Tibial nerve (tissue), 4 donors: ENCODE measurements around the gene SYNGR1. TPM values are rescaled to one million over a fixed set of nuclear protein-coding genes. Genes with fewer than 3 reads are reported as not detected.
"Not testable (repeated sequence)": the region's sequence is repeated elsewhere in the genome, so short reads cannot be mapped to it uniquely, and the experiment has no call there.

Experiments used
- DNase-seq, 2 donors: peaks; one replicate each; pipeline ENCODE4 v3.0.0-alpha.2; 2019; ENCODE audit warnings: low spot score in 2 of 2
- H3K27ac ChIP-seq, 4 donors: fragments of 200-600 bp; sonication (generic) in 3 of 4; one replicate each; pipeline ENCODE4 v1.5.1; 2017 to 2019; ENCODE audit warnings: mild to moderate bottlenecking in 1 of 4
- H3K27me3 ChIP-seq, 2 donors: fragments of 200-600 bp; sonication (generic) in 1 of 2; one replicate each; pipeline versions ENCODE4 v1.5.1 to v1.6.0; 2017 to 2019
- H3K36me3 ChIP-seq, 3 donors: fragments of 200-600 bp; sonication (generic); one replicate each; pipeline ENCODE4 v1.5.1; 2018 to 2019
- H3K4me1 ChIP-seq, 4 donors: fragments of 200-600 bp; sonication (generic) in 3 of 4; one replicate each; pipeline ENCODE4 v1.5.1; 2017 to 2019
- H3K4me3 ChIP-seq, 4 donors: fragments of 200-600 bp; sonication (generic) in 3 of 4; one replicate each; pipeline ENCODE4 v1.5.1; 2017 to 2019; ENCODE audit warnings: mild to moderate bottlenecking in 1 of 4, moderate library complexity in 1 of 4
- H3K9me3 ChIP-seq, 4 donors: fragments of 200-600 bp; sonication (generic) in 3 of 4; one replicate each; pipeline ENCODE4 v1.5.1; 2017 to 2019
- EP300 ChIP-seq, 2 donors: sonication (generic); formaldehyde crosslinking; IDR thresholded peaks; one replicate each; pipeline ENCODE4 v1.6.1; 2017; ENCODE audit warnings: antibody characterized with exemption in 2 of 2, mild to moderate bottlenecking in 1 of 2
- POLR2A ChIP-seq, 2 donors: fragments of 450-650 bp; IDR thresholded peaks; one replicate each; pipeline ENCODE4 v1.6.1; 2017; ENCODE audit warnings: antibody characterized with exemption in 2 of 2, mild to moderate bottlenecking in 2 of 2, moderate library complexity in 2 of 2
- WGBS, 2 donors: methylation state at CpG; one replicate each; pipeline ENCODE4 v1.1.5; 2018; 5-methylcytosine and 5-hydroxymethylcytosine counted together
- total RNA-seq, 4 donors: library from RNA; depleted of rRNA; stranded (reverse); fragments of >200 nt; gene quantifications; one replicate each; pipeline ENCODE4 v1.1.0, GENCODE V29; 2016
- TF ChIP-seq, protein P1 (sequence below), 5 experiments: fragments of 200-600 bp in 3 of 5; fragments of 450-650 bp in 2 of 5; sonication (generic) in 3 of 5; IDR thresholded peaks; one replicate each; pipeline ENCODE4 v1.5.1; 2016 to 2019; ENCODE audit warnings: antibody characterized with exemption in 5 of 5, mild to moderate bottlenecking in 3 of 5, moderate library complexity in 2 of 5

The SYNGR1 gene
- total RNA-seq, 4 donors from 2014 or later, result 21.1 to 32.8 (median 25.5) TPM

GRCh38 chr22:39332441-39333064 is 17.2 kb upstream of the SYNGR1 start:
- 40 to 41% methylated on average over 5 of the region's 5 CpGs for WGBS, 2 donors
- Histone ChIP-seq H3K9me3 (no peaks in the 10 kb centered on the region), H3K4me3 (no peak overlapping the region), H3K27me3 (no peaks in the 10 kb centered on the region), H3K4me1 (peaks cover 0 to 20% (median 0%) of the 10 kb centered on the region in 4 donors), H3K27ac (peak overlapping the region in 3 of 4 donors; percentile 19 to 89 (median 71)), H3K36me3 (no peaks in the 10 kb centered on the region)
- no peak for DNase-seq
- no peak for TF ChIP-seq EP300 (IDR thresholded peaks at IDR 0.05)
- TF ChIP-seq POLR2A (IDR thresholded peaks at IDR 0.05), result no peak
- TF ChIP-seq, protein P1, sequence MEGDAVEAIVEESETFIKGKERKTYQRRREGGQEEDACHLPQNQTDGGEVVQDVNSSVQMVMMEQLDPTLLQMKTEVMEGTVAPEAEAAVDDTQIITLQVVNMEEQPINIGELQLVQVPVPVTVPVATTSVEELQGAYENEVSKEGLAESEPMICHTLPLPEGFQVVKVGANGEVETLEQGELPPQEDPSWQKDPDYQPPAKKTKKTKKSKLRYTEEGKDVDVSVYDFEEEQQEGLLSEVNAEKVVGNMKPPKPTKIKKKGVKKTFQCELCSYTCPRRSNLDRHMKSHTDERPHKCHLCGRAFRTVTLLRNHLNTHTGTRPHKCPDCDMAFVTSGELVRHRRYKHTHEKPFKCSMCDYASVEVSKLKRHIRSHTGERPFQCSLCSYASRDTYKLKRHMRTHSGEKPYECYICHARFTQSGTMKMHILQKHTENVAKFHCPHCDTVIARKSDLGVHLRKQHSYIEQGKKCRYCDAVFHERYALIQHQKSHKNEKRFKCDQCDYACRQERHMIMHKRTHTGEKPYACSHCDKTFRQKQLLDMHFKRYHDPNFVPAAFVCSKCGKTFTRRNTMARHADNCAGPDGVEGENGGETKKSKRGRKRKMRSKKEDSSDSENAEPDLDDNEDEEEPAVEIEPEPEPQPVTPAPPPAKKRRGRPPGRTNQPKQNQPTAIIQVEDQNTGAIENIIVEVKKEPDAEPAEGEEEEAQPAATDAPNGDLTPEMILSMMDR (IDR thresholded peaks at IDR 0.05), result no peak

DNA sequence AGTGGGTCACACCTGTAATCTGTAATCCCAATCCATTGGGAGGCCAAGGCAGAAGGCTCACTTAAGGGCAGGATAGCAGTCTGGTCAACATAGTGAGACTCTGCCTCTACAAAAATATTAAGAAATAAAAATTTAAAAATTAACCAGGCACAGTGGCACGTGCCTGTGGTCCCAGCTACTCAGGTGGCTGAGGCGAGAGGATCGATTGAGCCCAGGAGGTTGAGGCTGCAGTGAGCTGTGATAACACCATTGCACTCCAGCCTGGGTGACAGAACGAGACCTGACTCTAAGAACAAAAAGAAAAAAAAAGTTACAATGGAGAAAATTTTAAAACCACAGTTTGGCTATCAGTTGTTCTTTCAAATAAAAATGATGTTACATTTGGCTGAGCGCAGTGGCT is 13.4 kb upstream of the SYNGR1 start:
- no peaks in the 10 kb centered on the region for H3K9me3 ChIP-seq
- peaks cover 0 to 17% (median 0%) of the 10 kb centered on the region in 4 donors for H3K4me1 ChIP-seq
- WGBS, 2 donors, result 93 to 94% methylated on average over 5 of the region's 5 CpGs
- H3K27ac ChIP-seq, result no peak overlapping the region
- H3K27me3 ChIP-seq, result no peaks in the 10 kb centered on the region
- no peaks in the 10 kb centered on the region for H3K36me3 ChIP-seq
- DNase-seq, result no peak
- H3K4me3 ChIP-seq, result no peak overlapping the region
- no peak for TF ChIP-seq POLR2A (IDR thresholded peaks at IDR 0.05)
- no peak for TF ChIP-seq EP300 (IDR thresholded peaks at IDR 0.05)
- TF ChIP-seq, protein P1 (IDR thresholded peaks at IDR 0.05), result no peak

DNA sequence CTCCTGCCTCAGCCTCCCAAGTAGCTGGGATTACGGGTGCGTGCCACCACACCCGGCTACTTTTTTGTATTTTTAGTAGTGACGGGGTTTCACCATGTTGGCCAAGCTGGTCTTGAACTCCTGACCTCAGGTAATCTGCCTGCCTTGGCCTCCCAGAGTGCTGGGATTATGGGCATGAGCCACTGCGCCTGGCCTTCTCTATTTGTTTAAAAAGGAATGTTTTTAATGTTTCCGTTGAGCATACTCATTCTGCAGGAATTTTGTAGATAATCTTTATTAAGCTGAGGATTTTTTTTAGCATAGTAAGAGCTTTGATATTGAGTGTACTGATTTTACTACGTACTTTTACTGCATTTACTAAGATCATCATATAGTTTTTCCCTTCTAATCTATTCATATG is 10.0 kb upstream of the SYNGR1 start:
- H3K4me3 ChIP-seq, DNase-seq, H3K27me3 ChIP-seq, H3K4me1 ChIP-seq, H3K36me3 ChIP-seq, H3K27ac ChIP-seq, H3K9me3 ChIP-seq: not testable (repeated sequence)
- WGBS, 2 donors, result 85 to 89% methylated on average over 7 of the region's 7 CpGs

- Histone ChIP-seq H3K27me3 (no peaks in the 10 kb centered on the region), H3K4me1 (peaks cover 0 to 6% (median 0%) of the 10 kb centered on the region in 4 donors), H3K27ac (no peak overlapping the region), H3K36me3 (no peaks in the 10 kb centered on the region), H3K9me3 (no peaks in the 10 kb centered on the region), H3K4me3 (no peak overlapping the region)
- TF ChIP-seq, protein P1 (IDR thresholded peaks at IDR 0.05), result no peak
- TF ChIP-seq EP300 (IDR thresholded peaks at IDR 0.05) (no peak), POLR2A (IDR thresholded peaks at IDR 0.05) (no peak)
- WGBS, 2 donors, result 82 to 83% methylated on average over 3 of the region's 3 CpGs
- DNase-seq, result no peak
Measured at GRCh38 chr22:39341179-39341578, 8.6 kb upstream of the SYNGR1 start.

DNA sequence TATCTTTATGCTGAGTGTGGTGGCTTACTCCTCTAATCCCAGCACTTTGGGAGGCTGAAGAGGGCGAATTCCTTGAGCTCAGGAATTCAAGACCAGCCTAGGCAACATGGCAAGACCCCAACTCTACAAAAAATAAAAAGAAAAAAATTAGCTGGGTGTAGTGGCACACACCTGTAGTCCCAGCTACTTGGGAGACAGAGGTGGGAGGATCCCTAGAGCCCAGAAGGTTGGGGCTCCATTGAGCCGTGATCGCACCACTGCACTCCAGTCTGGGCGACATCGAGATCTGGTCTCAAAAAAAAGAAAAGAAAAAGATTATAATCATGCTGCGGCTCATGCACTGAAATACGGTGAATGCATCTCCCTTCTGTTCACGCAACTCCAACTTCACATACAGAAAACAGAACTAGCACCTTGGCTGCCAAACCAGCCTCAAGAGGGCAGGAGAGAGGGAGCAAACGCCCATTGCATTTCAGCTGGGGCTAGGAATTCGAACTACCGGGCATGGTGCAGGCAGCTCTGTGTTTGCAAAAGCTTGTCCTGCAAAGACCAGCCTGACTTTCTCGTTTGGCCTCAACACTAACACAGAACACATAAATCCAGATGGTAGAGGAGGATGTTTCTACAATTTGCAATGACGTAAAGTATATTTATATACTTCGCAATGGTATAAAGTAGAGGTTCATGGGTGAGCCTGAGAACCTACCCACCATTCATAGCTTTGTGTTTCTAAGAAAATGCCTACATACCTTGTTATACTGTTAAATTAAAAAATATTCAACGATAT is 6.3 kb upstream of the SYNGR1 start:
- Histone ChIP-seq H3K4me1 (peaks cover 0 to 6% (median 0%) of the 10 kb centered on the region in 4 donors), H3K9me3 (no peaks in the 10 kb centered on the region), H3K27ac (no peak overlapping the region), H3K27me3 (no peaks in the 10 kb centered on the region), H3K36me3 (no peaks in the 10 kb centered on the region), H3K4me3 (no peak overlapping the region)
- WGBS, 2 donors, result 34 to 37% methylated on average over 15 of the region's 15 CpGs
- peak in 1 of 2 donors; percentile 73 for DNase-seq
- TF ChIP-seq, protein P1 (IDR thresholded peaks at IDR 0.05), result peak; percentile 61 to 73 (median 67)
- TF ChIP-seq EP300 (IDR thresholded peaks at IDR 0.05) (peak in 1 of 2 donors; percentile 10), POLR2A (IDR thresholded peaks at IDR 0.05) (no peak)
